ENCODE measurements around the gene BRD2. TPM values are rescaled to one million over a fixed set of nuclear protein-coding genes. Genes with fewer than 3 reads are reported as not detected.

The BRD2 gene
- total RNA-seq, 1 experiment from 2014 or later, result 96.2 TPM

GRCh38 chr6:32945953-32946352, 22.4 kb upstream of the BRD2 start:
- DNase-seq (ENCODE audit: low read depth, low spot score), result no peak
- in situ Hi-C loops (cut with HindIII; ENCODE audit: low pct_unique_long_range_greater_than_20kb, low sequenced_read_pairs), result no loop called here

- no peak for DNase-seq (ENCODE audit: low read depth, low spot score)
- in situ Hi-C loops (cut with HindIII; ENCODE audit: low pct_unique_long_range_greater_than_20kb, low sequenced_read_pairs), result no loop called here
Measured at GRCh38 chr6:32946893-32947292, 21.5 kb upstream of the BRD2 start.

- in situ Hi-C loops (cut with HindIII; ENCODE audit: low pct_unique_long_range_greater_than_20kb, low sequenced_read_pairs), result no loop called here
Measured at GRCh38 chr6:32947552-32948465, 20.6 kb upstream of the BRD2 start.

GRCh38 chr6:32949113-32949512, 19.3 kb upstream of the BRD2 start:
- no peak for DNase-seq (ENCODE audit: low read depth, low spot score)
- in situ Hi-C loops (cut with HindIII; ENCODE audit: low pct_unique_long_range_greater_than_20kb, low sequenced_read_pairs), result no loop called here

More at GRCh38 chr6:32947552-32948465, 20.6 kb upstream of the BRD2 start:
- peak; percentile 61 for DNase-seq (ENCODE audit: low read depth, low spot score)

GRCh38 chr6:32950010-32950409, 18.4 kb upstream of the BRD2 start:
- no peak for DNase-seq (ENCODE audit: low read depth, low spot score)
- in situ Hi-C loops (cut with HindIII; ENCODE audit: low pct_unique_long_range_greater_than_20kb, low sequenced_read_pairs), result no loop called here

- no peak for DNase-seq (ENCODE audit: low read depth, low spot score)
- in situ Hi-C loops (cut with HindIII; ENCODE audit: low pct_unique_long_range_greater_than_20kb, low sequenced_read_pairs), result no loop called here
Measured at GRCh38 chr6:32950449-32950848, 17.9 kb upstream of the BRD2 start.

GRCh38 chr6:32952817-32953739, 15.3 kb upstream of the BRD2 start, which contains the start of gene HLA-DMA:
Gene HLA-DMA (minus strand): TSS chr6:32953097. CDS start chr6:32953036, 61 bp downstream.
- DNase-seq (ENCODE audit: low read depth, low spot score), result peak; percentile 98
- in situ Hi-C loops (cut with HindIII; ENCODE audit: low pct_unique_long_range_greater_than_20kb, low sequenced_read_pairs), result no loop called here

- in situ Hi-C loops (cut with HindIII; ENCODE audit: low pct_unique_long_range_greater_than_20kb, low sequenced_read_pairs), result no loop called here
- no peak for DNase-seq (ENCODE audit: low read depth, low spot score)
Measured at GRCh38 chr6:32953775-32954174, 14.6 kb upstream of the BRD2 start.

- no peak for DNase-seq (ENCODE audit: low read depth, low spot score)
- in situ Hi-C loops (cut with HindIII; ENCODE audit: low pct_unique_long_range_greater_than_20kb, low sequenced_read_pairs), result no loop called here
Measured at GRCh38 chr6:32954267-32954666, 14.1 kb upstream of the BRD2 start.

GRCh38 chr6:32954986-32955802, 13.2 kb upstream of the BRD2 start:
- peak; percentile 73 for DNase-seq (ENCODE audit: low read depth, low spot score)
- in situ Hi-C loops (cut with HindIII; ENCODE audit: low pct_unique_long_range_greater_than_20kb, low sequenced_read_pairs), result no loop called here

- in situ Hi-C loops (cut with HindIII; ENCODE audit: low pct_unique_long_range_greater_than_20kb, low sequenced_read_pairs), result no loop called here
- no peak for DNase-seq (ENCODE audit: low read depth, low spot score)
Measured at GRCh38 chr6:32956176-32956575, 12.2 kb upstream of the BRD2 start.

- in situ Hi-C loops (cut with HindIII; ENCODE audit: low pct_unique_long_range_greater_than_20kb, low sequenced_read_pairs), result no loop called here
- no peak for DNase-seq (ENCODE audit: low read depth, low spot score)
Measured at GRCh38 chr6:32960563-32960962, 7.8 kb upstream of the BRD2 start.

GRCh38 chr6:32962213-32962826, 6.1 kb upstream of the BRD2 start:
- DNase-seq (ENCODE audit: low read depth, low spot score), result peak; percentile 6
- in situ Hi-C loops (cut with HindIII; ENCODE audit: low pct_unique_long_range_greater_than_20kb, low sequenced_read_pairs), result no loop called here

- no peak for DNase-seq (ENCODE audit: low read depth, low spot score)
- in situ Hi-C loops (cut with HindIII; ENCODE audit: low pct_unique_long_range_greater_than_20kb, low sequenced_read_pairs), result no loop called here
Measured at GRCh38 chr6:32963866-32964265, 4.5 kb upstream of the BRD2 start.

- DNase-seq (ENCODE audit: low read depth, low spot score), result peak; percentile 38
- in situ Hi-C loops (cut with HindIII; ENCODE audit: low pct_unique_long_range_greater_than_20kb, low sequenced_read_pairs), result no loop called here
Measured at GRCh38 chr6:32964776-32965175, 3.6 kb upstream of the BRD2 start.

GRCh38 chr6:32967151-32968091, 973 bp upstream of the BRD2 start:
- DNase-seq (ENCODE audit: low read depth, low spot score), result peak; percentile 78
- in situ Hi-C loops (cut with HindIII; ENCODE audit: low pct_unique_long_range_greater_than_20kb, low sequenced_read_pairs), result no loop called here

Measured in SK-MEL-5 (cell line).